ENCODE data around the gene GPR150.
A peak's percentile ranks its signal among the peaks of the same experiment; 100 is the strongest.

Gene GPR150

GRCh38 chr5:95649842-95650620 lies 30.1 kb downstream of the GPR150 start:
- DNase-seq (ENCODE audit: low spot score), result no peak

- no peak for DNase-seq (ENCODE audit: low spot score)
These were observed 33.0 kb downstream of the GPR150 start for GRCh38 chr5:95652849-95653248.

- DNase-seq (ENCODE audit: low spot score), result no peak
These were observed 34.3 kb downstream of the GPR150 start for GRCh38 chr5:95654196-95654595.

- no peak for DNase-seq (ENCODE audit: low spot score)
These were observed 35.7 kb downstream of the GPR150 start for GRCh38 chr5:95655575-95655974.

GRCh38 chr5:95660060-95660459 lies 40.2 kb downstream of the GPR150 start:
- no peak for DNase-seq (ENCODE audit: low spot score)

- no peak for DNase-seq (ENCODE audit: low spot score)
These were observed 43.1 kb downstream of the GPR150 start for GRCh38 chr5:95662946-95663345.

- peak; percentile 37 for DNase-seq (ENCODE audit: low spot score)
These were observed 44.4 kb downstream of the GPR150 start for GRCh38 chr5:95664204-95664786.

GRCh38 chr5:95667061-95667618 lies 47.3 kb downstream of the GPR150 start:
- no peak for DNase-seq (ENCODE audit: low spot score)

GRCh38 chr5:95667678-95668077 lies 47.8 kb downstream of the GPR150 start:
- no peak for DNase-seq (ENCODE audit: low spot score)

GRCh38 chr5:95668216-95668615 lies 48.3 kb downstream of the GPR150 start:
- DNase-seq (ENCODE audit: low spot score), result no peak

GRCh38 chr5:95668728-95669127 lies 48.8 kb downstream of the GPR150 start:
- DNase-seq (ENCODE audit: low spot score), result no peak

GRCh38 chr5:95669540-95669939 lies 49.7 kb downstream of the GPR150 start:
- DNase-seq (ENCODE audit: low spot score), result no peak

GRCh38 chr5:95669985-95670384 lies 50.1 kb downstream of the GPR150 start:
- no peak for DNase-seq (ENCODE audit: low spot score)

GRCh38 chr5:95670568-95670967 lies 50.7 kb downstream of the GPR150 start:
- no peak for DNase-seq (ENCODE audit: low spot score)

Data from LoVo (cell line).